Stomach smooth muscle (tissue), 2 donors: Measurements from ENCODE around the gene SLC6A5.

Experiments used
- H3K27ac ChIP-seq: one replicate; pipeline ENCODE4 v1.7.0; 2013; ENCODE audit warnings: mild to moderate bottlenecking, low read length, inconsistent platforms
- H3K27me3 ChIP-seq, 2 donors: one replicate each; pipeline ENCODE4 v1.7.0; 2013; ENCODE audit warnings: low read length in 2 of 2; ENCODE audit not compliant: insufficient read depth in 2 of 2, control insufficient read depth in 1 of 2
- H3K36me3 ChIP-seq, 2 donors: one replicate each; pipeline ENCODE4 v1.7.0; 2013; ENCODE audit warnings: low read length in 2 of 2; ENCODE audit not compliant: control insufficient read depth in 2 of 2, insufficient read depth in 2 of 2
- H3K4me1 ChIP-seq: one replicate; pipeline ENCODE4 v1.7.0; 2013; ENCODE audit warnings: low read length; ENCODE audit not compliant: control insufficient read depth, insufficient read depth
- H3K4me3 ChIP-seq, 2 donors: one replicate each; pipeline ENCODE4 v1.7.0; 2013; ENCODE audit warnings: low read length in 2 of 2
- H3K9ac ChIP-seq, 2 donors: one replicate each; pipeline ENCODE4 v1.7.0; 2013; ENCODE audit warnings: low read length in 2 of 2, mild to moderate bottlenecking in 1 of 2
- H3K9me3 ChIP-seq, 2 donors: one replicate each; pipeline ENCODE4 v1.7.0; 2013; ENCODE audit warnings: low read length in 2 of 2; ENCODE audit not compliant: control insufficient read depth in 2 of 2
- donor health status: healthy.
- donor health status: Pancreatic carcinoma.

Gene SLC6A5

DNA sequence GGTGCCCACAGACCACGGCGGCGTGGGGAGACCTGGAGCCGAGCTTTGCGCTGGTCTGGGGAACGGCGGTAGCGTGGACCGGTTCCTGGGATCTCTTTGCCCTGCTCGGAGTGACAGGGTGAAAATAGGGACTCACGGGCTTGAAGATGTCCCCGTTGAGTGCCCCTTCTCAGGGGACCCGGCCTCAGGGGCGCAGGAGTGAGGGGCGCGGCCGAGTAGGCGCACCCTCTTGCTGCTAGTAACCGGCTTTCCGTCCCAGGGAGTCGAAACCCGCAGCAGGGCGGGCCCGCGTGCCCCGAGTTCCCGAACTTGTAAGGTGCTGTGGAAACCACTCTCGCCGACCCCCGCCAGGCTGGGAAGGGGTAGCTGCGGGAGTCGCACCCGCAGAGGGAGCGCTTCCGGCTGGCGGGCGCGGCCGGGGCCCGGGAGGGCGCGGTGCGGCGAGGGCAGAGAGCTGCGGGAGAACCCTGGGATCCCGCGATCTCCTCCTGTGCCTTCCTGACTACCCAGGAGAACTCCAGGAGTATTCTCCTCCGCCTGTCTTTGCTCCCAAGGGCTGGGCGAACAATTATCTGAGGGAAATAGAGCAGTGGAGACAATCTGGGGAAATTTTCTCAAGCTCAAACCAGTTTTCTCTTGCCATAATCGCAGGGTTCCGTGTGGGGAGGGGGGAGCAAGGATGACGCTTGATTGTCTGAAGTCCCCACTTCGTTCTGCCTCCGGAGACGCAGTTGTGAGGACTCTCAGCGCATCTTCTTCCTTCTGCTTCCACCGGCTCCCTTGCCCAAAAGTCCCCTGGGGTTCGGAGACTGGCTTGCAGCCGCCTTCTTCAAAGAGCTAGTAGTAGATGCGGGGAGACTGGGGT lies 70.6 kb downstream of the SLC6A5 start:
- Histone ChIP-seq H3K9me3 (no peaks in the 10 kb centered on the region), H3K36me3 (no peaks in the 10 kb centered on the region), H3K27ac (no peak overlapping the region), H3K27me3 (peaks cover 28 to 41% of the 10 kb centered on the region in 2 donors), H3K9ac (no peak overlapping the region), H3K4me1 (peaks cover 19% of the 10 kb centered on the region), H3K4me3 (peak overlapping the region; percentile 38 to 63)

DNA sequence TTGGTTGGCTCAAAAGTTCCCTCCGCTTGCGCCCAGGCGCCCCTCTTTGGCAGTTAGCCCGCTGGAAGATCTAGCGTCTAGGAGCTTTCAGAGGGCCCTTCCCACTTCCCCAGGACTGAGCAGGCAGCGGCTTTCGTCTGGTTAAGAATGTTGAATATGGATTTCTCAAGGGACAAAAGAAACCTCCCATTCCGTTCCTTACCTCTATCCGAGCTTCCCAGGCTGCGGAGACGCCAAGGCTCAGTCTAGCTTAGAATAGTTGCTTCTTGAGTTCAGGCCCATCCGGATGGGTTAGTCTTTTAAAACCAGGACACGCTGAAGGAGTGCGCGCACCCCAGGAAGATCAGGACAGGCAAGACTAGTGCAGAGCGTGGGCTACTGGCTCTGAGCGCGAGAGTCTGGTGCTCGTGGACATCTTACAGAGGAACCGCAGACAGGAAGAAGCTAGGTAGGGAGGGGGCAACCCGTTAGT lies 71.6 kb downstream of the SLC6A5 start:
- Histone ChIP-seq H3K4me3 (peak overlapping the region in 1 of 2 donors; percentile 15), H3K9me3 (no peaks in the 10 kb centered on the region), H3K36me3 (no peaks in the 10 kb centered on the region), H3K4me1 (peaks cover 19% of the 10 kb centered on the region), H3K9ac (no peak overlapping the region), H3K27ac (no peak overlapping the region), H3K27me3 (peaks cover 30 to 41% of the 10 kb centered on the region in 2 donors)

DNA sequence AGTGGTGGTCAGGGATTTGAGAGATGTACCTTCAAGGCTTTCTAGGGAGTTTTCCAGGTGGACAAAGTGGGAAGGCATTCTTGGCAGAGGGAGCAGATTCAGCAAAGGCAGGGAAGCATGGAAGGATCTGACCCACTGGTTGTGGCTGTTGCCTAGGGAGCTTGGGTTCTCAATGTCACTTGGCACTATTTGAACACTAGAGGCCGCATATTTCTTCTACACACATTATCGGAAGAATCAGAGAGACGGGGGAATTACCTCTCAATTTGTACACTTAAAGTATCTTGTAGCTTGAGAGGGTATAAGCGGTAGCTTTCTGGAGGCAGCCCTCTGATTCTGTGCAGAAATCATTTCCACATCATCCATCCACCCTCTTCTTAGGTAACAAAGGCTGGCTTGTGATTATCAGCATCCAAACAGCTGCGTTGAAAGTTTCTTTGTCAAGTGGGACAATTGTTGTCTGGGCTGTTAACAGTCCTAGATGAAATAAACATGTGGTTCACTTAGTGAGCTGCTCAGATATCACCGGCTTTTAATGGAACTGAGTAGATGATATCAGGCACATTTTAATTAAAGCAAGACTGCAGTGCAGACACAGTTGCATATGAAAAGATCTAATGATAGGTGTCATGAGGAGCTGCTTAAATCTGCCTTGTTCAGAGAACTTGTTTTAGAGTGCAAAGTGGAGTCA lies 72.6 kb downstream of the SLC6A5 start:
- Histone ChIP-seq H3K27ac (no peak overlapping the region), H3K4me1 (peaks cover 19% of the 10 kb centered on the region), H3K27me3 (peaks cover 32 to 41% of the 10 kb centered on the region in 2 donors), H3K4me3 (no peak overlapping the region), H3K9ac (no peak overlapping the region), H3K36me3 (no peaks in the 10 kb centered on the region), H3K9me3 (no peaks in the 10 kb centered on the region)

DNA sequence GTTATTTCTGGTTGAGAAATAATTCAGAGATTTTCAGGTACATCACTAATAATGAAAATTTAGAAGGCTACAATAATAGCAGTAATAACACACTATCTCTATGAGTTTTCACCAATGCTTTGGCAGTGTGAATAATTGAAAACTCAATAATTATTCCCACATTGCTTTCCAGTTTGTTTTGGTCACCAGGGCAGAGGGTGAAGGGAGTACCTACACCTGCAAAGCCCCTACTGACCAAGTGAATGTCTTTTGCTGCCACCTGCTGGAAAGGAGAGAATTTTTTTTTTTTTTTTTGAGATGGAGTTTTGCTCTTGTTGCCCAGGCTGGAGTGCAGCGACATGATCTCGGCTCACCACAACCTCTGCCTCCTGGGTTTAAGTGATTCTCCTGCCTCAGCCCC lies 73.2 kb downstream of the SLC6A5 start:
- peaks cover 32 to 41% of the 10 kb centered on the region in 2 donors for H3K27me3 ChIP-seq
- no peaks in the 10 kb centered on the region for H3K9me3 ChIP-seq
- H3K9ac ChIP-seq, result no peak overlapping the region
- H3K36me3 ChIP-seq, result no peaks in the 10 kb centered on the region
- H3K27ac ChIP-seq, result no peak overlapping the region
- peaks cover 19% of the 10 kb centered on the region for H3K4me1 ChIP-seq
- no peak overlapping the region for H3K4me3 ChIP-seq

DNA sequence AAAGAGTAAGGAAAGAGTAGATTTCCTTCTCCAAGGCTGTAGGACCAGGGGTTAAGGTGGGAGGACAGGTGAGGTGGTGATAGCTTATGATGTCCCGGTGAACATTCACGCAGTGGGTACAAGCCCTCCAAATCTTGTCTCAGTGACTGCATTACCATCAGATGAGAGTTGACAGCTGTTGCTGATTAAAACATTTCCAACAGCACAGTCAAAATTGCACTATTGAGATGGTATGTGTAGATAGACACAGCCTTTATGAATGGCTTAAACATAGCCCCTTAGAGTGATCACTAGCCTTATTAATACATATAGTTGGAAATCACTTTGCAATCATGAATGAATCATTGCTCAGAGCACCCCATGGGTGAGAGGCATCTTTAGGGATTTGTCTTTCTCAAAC lies 77.2 kb downstream of the SLC6A5 start:
- H3K9me3 ChIP-seq, result no peaks in the 10 kb centered on the region
- H3K4me3 ChIP-seq, result no peak overlapping the region
- H3K4me1 ChIP-seq, result no peaks in the 10 kb centered on the region
- H3K9ac ChIP-seq, result no peak overlapping the region
- H3K27me3 ChIP-seq, result peaks cover 7 to 17% of the 10 kb centered on the region in 2 donors
- H3K36me3 ChIP-seq, result no peaks in the 10 kb centered on the region
- H3K27ac ChIP-seq, result no peak overlapping the region

DNA sequence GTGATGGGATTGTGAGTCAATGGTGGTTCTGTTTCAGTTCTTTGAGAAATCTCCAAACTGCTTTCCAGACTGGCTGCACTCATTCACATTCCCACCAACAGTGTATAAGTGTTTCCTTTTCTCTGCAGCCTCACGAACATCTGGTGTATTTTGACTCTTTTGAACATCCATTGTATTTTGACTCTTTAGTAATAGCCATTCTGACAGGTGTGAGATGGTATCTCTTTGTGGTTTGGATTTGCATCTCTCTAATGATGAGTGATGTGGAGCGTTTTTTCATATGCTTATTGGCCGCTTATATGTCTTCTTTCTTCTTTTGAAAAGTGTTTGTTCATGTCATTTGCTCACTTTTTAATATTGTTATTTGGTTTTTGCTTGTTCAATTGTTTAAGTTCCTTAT lies 89.4 kb downstream of the SLC6A5 start:
- Histone ChIP-seq H3K27ac (no peak overlapping the region), H3K36me3 (no peaks in the 10 kb centered on the region), H3K27me3 (no peaks in the 10 kb centered on the region), H3K9ac (no peak overlapping the region), H3K9me3 (no peaks in the 10 kb centered on the region), H3K4me1 (no peaks in the 10 kb centered on the region), H3K4me3 (no peak overlapping the region)

DNA sequence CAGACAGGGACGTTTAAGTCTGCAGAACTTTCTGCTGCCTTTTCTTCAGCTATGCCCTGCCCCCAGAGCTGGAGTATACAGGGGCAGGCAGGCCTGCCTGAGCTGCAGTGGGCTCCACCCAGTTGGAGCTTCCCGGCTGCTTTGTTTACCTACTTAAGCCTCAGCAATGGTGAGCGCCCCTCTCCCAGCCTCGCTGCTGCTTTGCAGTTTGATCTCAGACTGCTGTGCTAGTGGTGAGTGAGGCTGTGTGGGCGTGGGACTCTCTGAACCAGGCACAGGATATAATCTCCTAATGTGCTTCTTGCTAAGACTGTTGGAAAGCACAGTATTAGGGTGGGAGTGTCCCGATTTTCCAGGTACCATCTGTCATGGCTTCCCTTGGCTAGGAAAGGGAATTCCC lies 108.5 kb downstream of the SLC6A5 start:
- H3K9ac ChIP-seq, result no peak overlapping the region
- no peak overlapping the region for H3K27ac ChIP-seq
- H3K4me1 ChIP-seq, result no peaks in the 10 kb centered on the region
- peaks cover 0 to 1% of the 10 kb centered on the region in 2 donors for H3K9me3 ChIP-seq
- H3K36me3 ChIP-seq, result no peaks in the 10 kb centered on the region
- no peaks in the 10 kb centered on the region for H3K27me3 ChIP-seq
- no peak overlapping the region for H3K4me3 ChIP-seq
